ENCODE results near the gene P2RX6.

DNA sequence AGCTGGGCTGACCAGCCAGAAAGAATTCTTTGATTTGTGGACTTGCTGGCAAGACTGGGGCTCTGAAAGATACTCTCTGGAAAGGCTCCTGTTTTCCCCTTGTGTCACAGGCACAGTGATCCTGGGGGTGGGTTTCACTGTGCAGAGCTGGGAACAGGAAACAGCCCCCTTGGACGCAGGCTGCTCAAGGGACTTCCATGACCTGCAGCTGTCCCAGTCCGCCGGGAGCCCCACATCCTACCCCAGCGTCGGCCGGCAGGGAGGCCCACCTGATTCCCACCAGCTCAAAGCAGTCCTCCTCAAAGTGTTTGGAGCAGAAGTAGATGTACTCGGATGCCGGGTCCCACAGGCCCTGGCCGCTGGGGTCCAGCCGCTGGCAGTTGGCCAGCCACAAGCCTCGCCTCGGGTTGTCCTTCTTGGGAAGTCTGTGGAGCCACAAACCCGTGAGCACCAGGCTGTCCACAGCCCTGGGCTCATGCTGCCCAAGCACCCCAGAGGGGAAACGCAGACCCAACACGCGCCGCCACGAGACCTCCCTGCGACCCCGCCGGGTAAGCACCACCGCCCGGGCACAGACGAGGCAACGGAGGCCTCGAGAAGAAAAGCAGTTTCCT, 13.9 kb upstream of the P2RX6 start:
- TF ChIP-seq, protein P1, sequence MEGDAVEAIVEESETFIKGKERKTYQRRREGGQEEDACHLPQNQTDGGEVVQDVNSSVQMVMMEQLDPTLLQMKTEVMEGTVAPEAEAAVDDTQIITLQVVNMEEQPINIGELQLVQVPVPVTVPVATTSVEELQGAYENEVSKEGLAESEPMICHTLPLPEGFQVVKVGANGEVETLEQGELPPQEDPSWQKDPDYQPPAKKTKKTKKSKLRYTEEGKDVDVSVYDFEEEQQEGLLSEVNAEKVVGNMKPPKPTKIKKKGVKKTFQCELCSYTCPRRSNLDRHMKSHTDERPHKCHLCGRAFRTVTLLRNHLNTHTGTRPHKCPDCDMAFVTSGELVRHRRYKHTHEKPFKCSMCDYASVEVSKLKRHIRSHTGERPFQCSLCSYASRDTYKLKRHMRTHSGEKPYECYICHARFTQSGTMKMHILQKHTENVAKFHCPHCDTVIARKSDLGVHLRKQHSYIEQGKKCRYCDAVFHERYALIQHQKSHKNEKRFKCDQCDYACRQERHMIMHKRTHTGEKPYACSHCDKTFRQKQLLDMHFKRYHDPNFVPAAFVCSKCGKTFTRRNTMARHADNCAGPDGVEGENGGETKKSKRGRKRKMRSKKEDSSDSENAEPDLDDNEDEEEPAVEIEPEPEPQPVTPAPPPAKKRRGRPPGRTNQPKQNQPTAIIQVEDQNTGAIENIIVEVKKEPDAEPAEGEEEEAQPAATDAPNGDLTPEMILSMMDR (IDR thresholded peaks at IDR 0.05; ENCODE audit: extremely low read depth in 1 of 2, insufficient read depth in 1 of 2, low read depth in 1 of 2, low read length in 2 of 2) = no peak
- TF ChIP-seq POLR2A (IDR thresholded peaks at IDR 0.05; ENCODE audit: low read depth, low read length) = no peak
- no peak for TF ChIP-seq EZH2 (IDR thresholded peaks at IDR 0.05; ENCODE audit: borderline replicate concordance, low read depth, low read length, severe bottlenecking)

Measured in endothelial cell of umbilical vein (primary cell).